HG02870 (cell line): ENCODE data around the gene SLC19A1.

Source experiments
- ATAC-seq: cut with Tn5 transposase; IDR thresholded peaks from one replicate; pipeline ENCODE4 v1.9.1; 2021; ENCODE audit warnings: mild to moderate bottlenecking, moderate library complexity; ENCODE audit not compliant: unreplicated experiment

Gene SLC19A1

DNA sequence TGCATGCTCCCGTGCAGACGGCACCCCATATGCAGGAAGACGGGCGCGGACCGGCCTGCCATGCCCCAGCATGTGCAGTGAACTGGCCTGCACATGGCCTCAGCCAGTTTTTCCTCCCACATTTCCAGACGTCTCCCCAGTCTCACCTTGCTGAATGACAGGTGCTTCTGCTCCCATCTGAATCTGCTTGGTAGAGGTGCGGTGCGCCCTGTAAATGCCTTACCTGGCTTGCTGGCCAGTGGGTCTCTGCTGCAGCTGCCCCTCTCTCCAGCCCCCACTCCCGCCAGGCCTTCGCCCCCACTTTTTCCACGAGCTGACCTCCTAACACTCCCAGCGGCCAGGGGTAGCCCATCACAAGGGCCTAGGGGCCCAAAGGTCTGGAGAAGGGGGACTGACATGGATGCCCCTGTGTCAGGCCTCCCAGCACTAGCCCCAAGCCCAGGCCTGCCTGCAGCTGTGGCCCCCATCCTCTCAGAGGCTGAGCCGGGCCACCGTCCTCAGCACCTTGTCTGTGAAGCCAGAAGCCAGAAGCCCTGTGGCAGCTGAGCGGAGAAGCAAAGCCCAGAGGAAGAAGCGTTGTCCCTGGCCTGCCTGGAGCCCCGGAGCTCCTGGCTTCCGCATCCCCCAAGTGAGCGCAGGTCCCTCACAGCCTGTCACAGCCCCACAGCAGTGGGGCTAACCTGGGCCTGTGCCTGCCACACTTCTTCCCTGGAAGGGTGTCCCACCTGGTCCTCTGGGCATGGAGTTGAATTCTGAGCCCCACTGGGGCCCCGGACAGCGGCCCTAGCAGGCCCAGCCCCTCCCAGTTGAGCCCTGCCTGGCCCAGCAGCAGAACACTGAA is 3.7 kb upstream of the SLC19A1 start:
- no peak for ATAC-seq

DNA sequence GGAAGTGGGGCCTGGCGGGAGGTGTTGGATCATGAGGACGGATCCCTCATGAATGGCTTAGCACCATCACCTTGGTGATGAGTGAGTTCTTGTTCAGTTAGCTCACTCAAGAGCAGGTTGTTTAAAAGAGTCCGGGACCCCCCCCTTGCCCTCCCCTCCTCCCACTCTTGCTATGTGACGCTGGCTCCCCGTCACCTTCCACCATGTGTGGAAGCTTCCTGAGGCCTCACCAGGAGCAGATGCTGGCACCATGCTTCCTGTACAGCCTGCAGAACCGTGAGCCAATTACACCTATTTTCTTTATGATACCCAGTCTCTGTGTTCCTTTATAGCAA is 3.0 kb upstream of the SLC19A1 start:
- no peak for ATAC-seq

DNA sequence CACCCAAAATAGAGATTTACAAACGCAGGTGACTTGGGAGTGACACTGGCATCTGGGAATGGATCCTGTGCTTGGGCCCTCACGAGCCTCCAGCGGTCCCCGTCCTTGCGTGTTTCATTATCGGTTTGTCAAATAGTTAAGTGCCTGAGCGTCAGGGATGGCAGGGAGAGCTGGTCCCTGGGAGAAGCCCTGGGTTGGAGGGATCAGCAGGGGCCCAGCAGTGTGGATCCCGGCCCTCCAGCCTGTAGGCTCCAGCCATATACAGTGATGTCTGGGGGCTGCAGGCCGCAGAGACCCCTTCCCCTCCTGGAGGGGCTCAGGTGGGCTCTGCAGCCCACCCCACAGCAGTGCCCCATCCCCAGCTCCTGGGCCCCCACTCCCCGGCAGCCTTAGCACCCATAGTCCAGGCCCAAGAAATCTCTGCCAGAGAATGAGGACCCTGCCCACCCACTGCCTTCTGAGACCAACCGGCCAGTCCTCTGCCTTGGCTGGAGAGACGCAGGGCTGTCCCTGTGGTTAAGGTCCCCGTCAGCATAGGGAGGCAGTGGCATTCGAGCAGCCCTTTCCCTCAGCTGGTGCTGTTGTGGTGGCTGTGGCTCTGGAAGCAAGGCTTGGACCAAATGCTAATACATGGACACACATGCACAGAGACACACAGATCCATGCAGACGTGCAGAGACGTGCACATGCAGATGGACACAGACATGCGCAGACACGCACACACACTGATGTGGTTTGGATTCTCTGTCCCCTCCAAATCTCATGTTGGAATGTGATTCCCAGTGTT is 2.4 kb upstream of the SLC19A1 start:
- no peak for ATAC-seq

DNA sequence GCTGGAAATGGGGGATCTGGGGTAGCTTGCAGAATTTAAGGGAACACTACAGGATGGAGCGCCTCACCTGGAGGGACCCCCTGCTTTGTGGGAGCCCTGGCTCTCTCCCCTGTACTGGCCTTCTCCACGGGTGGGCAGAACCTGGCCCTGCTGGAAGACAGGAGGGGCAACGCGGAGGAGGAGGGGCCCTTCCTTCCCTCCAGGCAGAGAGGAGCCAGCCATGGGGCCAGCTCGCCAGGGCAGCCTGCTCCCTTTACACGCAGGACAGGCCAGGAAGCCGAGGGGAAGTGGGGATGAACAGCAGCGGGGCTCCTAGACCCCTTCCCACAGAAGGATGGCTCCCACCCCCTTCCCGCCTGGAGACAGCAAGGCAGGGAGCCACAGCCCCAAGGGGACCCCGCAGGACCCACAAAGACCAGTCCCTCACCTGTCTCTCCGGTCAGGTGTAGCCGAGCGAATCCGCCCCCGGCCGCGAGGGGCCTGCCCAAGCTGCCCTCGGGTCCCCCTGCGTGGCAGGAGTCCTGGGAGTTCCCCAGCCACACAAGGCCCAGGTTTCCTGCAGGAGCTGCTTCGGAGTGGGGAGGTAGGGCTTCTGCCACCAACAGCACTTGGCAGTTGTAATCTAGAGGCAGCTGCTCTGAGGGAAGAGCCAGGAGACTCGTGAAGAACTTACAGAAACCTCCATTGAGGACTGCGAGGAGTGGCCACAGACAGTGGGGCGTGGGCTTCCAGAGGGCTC is 1.6 kb upstream of the SLC19A1 start:
- ATAC-seq, result no peak

DNA sequence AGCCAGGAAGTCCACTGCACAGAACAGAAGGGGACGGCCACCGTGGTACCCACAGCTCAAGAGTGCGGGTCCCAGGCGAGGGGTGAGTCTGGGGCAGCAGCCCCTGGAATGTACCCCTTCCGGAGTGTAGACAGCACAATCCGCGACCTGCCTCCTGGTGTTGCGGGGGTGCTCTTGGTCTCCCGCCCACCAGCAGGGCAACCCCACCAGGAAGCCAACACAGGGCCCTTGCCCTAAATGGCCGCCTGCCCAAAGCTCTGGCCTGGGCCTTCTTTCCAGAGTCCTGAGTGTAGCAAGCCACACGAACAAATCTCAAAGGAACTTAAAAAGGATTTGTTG is 1.1 kb upstream of the SLC19A1 start:
- no peak for ATAC-seq

DNA sequence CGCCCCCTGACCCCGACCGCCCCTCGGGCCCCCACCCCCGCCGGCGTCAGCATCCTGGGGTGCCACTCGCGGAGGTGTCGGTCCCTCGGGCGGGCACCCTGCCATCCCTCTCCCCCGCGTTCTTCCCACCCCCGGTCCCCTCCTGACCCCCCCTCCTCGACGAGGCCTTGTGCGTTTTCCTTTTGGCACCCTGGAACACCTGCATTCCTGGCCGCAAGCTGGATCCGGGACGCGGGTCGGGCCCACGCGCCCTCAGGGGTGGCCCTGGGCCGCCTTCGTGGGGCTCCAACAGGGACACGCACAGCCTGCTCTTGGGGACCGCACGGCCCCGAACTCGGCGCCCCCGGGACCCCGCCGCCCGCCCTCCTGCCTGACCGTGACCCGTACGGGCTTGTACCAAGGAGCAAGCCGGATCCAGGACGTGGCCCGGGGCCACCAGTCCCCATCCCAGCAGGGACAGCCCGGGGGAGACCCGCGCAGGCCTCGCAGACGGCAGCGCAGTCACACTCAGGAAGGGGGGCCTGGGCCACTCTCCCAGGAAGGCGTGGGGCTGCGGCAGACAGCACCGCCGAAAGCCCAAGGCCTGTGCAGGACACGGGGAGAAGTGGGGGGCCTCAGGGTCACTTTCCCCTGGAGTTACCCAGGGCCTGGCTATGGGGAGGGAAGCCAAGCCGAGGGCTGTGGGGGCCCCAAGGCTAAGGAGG is 579 bp upstream of the SLC19A1 start:
- no peak for ATAC-seq

DNA sequence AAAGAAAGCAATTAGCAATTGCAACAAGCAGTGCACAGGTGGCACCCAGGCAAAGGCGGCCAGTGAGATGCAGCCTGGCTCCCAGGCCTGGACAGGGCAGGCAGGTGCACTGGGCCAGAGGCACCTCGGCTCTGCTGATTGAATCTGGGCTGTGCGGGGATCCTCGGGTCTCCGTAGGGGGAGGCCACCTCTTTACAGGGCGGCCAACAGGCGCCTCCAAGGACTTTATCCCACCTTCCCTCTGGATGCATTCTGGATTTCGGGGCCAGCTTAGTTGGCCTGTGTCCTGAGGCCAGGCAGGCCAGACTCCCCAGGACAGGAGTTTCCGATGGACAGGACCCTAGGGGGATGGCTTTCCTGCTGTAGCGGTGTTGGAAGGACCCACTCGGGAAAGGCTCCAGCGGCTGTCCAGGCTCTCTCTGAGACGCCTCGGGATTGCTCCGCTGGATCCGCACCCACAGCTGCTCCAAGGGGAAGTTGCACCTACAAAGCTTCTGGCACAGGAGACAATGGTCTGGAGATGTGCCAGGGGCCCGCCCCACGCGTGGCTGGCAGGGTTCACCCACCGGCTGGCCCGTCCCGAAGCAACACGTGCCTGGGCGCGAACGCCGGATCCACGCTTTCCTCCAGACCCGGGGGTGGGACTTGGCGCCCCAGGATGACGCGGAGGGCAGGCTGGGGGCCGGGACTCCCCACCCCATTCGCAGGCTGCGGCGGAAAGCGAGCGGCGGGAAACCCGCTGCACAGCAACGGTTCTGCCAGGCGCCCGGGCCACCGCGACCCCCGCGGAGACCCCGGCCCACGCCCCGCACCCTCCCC is 810 bp downstream of the SLC19A1 start:
- no peak for ATAC-seq

DNA sequence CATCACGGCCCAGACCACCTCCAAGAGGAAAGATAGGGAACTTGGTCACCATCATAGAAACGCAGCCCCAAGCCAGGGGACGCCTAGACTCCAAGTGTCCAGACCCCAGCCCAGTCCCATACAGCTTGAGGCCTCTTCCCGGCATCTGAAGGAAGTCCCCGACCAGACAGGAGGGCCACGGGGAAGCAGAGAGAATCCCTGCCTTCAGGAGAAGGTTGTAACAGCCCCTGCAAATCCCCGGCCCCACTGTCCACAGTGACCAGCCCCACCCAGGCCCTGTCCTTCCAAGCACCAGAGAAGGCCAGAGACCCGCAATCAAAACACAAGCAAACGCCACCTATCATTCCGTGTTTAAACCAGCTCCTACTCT is 1.7 kb downstream of the SLC19A1 start:
- ATAC-seq, result no peak

DNA sequence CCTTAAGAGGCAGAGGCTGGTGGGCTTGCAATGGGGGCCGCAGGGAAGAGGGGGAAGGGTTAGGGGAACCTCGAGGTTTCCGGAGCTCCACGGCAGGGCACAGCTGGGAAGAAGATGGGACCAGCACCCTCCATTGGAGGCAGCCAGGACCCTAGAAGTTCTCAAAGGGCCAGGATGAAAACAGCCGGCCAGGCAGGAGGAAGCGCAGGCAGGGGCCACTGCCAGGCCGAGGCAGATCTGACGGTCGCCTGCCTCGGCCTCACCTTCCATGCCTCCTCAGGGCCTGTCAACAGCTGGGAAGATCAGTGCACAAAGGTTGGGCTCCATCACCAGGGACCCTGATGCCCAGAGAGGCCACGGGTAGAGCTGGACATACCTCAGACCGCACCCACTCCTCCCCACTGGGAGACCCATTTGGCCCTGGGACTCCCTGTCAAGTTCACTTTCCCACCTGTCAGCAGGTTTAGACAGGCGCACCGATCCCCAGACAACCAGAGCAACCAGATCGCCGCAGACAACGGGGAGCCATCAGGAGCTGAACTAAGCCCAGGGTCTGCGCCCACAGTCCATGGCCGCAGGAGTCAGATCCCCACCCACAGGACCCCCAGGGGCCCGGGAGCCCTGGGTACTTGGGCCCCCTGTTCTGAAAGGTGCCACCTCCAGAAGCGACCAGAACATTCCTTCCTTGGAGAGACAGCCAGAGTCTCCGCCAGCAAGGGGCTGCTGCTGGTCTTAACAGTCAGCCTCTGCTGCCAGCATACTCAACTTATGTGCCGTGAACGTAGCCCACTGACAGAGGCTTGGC is 2.2 kb downstream of the SLC19A1 start:
- no peak for ATAC-seq

DNA sequence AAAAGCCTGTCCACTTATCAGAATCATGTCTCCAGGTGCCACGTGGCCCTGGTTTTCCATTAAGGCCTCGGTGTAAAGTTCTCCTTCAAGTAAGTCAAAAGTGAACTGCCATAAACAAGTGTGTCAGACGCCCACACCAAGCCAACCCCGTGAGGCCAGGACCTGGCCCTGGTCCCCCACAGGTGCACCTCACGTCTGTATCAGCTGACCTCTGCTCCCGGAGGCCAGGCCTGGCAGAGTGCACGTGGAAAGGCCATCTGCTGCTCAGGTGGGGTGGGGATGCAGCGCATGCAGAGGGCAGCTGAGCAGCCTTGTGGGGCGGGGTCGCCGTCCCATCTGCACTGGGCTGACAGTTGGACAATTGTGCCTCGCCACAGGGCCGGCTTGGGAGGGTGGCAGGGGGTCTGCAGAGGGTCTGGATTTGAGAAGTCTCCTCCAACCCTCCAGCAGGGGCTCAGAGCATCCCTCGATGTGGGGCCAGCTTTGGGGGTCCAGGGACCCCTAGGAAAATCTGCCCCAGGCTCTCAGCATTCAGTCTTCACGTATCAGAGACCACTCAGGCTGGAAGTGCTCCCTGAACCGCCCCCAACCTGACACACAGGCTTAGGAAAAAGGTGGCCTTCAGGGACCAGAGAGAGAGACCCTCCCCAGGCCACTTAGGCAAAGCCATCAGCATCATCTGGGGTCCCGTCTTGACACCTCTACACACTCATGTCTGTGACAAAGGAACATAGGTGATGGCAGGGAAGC is 3.0 kb downstream of the SLC19A1 start:
- no peak for ATAC-seq

DNA sequence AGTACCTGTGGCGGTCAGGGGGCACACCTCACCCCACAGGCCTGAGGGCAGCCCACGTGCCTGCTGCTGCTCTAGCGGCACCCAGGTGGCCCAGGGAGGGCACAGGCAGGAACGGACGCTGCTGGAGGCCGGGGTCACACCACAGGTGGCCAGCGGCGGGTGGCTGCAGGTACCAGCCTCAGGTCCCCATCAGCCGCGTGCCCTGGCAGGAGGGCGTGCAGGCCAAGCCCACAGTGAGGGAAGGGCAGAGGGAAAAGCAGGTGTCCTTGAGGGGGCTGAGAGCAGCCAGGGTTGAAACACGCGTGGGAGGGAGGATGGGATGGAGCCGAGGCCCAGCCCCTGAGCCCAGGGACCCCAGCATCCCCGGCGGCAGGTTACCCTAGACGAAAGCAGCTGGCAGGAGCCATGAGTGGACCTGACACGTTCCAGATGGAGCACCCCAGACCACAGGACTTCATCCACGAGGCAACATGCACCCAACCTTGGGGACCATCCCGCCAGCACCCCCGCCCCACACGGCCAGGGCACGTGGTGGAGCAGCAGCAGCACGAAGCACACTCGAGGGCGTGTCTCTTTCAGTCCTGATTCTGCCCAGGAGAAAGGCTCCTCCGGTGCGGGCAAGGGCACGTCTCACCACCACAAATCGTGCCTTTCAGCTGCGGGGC is 3.7 kb downstream of the SLC19A1 start:
- ATAC-seq, result no peak

DNA sequence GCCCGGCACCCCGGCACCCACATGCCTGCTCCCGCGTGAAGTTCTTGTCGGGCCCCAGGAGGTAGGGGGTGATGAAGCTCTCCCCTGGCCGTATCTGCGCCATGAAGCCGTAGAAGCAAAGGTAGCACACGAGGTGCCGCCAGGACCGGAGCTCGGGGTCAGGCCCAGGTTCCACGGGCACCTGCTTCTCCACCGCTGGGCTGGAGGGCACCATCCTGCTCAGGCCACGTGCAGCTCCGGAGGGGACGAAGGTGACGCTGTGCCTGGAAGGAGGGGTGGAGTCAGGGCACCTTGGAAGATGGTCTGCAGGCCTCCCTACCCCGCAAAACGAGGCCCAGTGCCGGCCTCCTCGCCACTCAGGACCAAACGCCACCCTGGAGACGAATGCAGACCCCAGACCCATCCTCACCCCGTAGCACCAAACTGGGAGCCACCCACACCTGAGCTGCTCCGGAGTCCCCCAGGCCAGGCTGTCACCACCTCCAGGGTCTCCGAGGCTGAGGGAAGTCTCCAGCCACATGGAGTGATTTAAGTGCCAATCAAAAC is 4.4 kb downstream of the SLC19A1 start:
- ATAC-seq, result no peak

DNA sequence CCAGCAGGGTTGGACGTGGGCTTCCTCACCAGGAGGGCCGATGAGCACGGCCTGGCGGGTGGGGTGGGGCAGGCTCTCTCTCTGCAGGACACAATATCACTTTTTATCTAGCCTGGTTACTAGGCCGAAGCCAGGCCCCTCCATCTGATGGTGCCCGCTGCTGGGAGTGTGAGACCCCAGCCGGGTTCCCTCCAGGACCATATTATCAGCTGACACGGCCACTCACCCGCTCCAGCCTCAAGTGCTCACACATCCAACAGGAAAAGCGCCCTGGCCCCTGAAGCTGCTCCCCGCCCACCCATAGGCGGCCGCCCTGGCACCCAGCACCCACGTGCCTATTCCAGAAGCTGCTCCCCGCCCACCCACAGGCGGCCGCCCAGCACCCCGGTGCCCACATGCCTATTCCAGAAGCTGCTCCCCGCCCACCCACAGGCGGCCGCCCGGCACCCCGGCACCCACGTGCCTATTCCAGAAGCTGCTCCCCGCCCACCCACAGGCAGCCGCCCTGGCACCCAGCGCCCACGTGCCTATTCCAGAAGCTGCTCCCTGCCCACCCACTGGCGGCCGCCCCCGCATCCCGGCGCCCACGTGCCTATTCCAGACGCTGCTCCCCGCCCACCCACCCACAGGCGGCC is 5.0 kb downstream of the SLC19A1 start:
- ATAC-seq, result no peak

DNA sequence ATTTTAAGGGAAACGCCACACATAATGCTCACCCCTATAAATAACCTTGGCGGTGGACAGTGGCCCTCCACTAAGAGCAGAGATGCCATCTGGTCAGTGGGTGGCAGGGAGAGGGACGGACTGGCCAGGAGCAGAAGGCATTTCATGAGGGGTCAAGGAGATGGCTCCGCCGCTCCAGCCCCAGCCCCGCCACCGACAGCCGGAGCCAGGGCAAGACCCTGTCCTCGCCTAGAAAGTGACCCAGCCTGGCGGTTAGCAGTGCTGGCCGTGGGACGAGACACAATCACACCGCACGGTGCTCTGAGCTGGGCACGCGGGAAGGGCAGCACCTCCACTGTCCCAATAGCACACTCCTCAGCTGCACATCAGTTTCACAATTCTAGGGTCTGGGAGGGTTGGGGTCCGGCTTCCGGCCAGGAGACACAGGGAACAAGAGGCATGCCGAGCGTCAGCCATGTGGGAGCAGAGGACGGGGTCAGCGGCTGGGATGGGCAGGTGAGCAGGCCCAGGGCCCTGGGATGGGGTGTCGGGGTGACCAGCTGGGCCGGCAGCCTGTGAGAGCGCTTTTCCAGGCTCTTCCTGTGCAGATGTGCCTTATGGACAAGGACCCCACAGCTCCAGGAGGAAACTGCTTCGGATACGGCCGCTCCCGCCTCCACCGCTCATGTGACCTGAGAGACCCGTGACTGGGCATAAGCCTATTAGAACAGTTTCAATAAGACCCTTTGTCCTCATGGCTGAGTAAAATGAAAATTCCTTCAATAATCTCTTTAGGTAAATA is 5.7 kb downstream of the SLC19A1 start:
- ATAC-seq, result no peak

DNA sequence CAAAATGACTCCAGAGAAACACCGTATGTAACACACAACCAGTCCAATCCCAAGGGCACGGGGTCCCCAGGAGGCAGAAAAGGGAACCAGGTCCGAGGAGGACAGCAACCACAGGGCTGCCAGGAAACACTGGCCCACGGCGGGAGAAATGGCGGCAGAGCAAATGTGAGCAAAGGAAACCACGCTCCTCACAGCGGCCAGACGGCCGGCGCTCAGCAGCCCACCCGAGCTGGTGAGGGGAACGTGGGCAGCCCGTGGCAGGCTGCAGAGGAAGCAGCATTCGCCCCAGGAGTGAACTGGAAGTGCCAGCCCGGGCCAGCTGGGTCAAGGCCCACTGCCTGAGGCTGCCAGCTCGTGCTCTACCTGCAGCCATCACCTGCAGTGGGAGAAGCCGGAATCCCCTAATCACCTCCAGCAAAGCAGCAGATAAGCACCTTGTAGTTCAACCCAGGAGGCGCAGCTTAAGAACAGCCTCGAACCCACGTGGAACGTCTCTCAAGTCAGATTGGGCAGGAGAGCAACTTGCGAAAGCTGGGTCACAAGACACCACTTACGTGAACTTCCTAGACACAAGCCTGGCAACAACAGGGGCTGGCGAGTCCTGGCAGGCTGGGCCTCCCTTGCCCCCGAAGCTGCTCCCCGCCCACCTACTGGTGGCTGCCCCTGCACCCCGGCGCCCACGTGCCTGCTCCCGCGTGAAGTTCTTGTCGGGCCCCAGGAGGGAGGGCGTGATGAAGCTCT is 6.7 kb downstream of the SLC19A1 start:
- ATAC-seq, result no peak

DNA sequence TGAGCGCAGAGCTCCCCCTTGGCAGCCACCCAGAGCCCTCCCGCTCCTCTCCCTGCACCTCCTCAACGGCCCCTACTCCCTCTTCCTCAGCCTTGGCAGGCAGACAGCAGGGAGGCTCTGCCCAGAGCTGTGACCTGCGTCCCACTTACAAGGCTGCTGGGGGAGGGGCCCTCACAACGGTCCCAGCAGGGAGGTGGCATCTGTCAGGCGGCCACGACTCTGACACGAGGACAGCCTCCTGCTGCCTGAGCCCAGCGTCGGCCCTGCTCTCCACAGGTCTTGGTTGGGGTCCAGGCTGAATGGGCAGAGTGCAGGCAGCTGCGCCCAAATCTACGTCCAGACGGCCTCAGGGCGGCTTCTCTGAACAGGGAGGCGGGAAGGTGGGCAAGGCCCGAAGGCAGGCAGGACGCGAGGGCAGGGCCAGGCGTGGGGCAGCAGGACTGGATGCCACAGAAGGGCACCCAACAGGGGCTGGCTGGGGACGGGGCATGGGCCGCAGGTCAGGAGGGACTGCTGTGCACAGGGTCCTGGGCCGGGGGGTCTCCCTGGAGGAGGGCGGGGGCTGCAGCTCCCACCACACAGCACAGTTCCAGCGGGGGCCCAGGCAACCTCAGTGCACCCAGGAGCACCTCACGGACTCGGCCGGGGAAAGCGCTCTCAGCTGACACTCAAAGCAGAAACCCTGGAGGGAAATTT is 7.5 kb downstream of the SLC19A1 start:
- no peak for ATAC-seq
